ENCODE data around the gene FCRL1.

FCRL1 gene

DNA sequence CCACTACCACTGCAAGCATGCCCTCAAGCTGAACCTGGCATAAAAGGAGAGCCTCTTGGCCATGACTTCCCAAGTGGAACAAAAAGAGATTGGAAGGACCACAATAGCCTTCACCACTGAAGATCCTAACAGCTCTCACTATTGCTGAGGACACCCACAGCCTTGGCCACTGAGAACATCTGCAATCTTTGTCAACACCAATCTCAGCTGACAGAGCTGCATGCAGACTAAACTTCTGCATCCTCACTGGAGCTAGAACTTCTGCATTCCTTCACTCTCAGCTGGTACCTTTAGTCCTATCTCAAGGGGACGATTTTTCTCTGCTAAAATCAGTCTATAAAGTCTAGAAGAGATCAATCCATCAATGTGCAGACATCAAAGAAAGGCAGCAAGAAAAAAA, 34.7 kb downstream of the FCRL1 start:
- H3K9me3 ChIP-seq (ENCODE audit: control insufficient read depth, low read length): peaks cover 10% of the 10 kb centered on the region
- no peak overlapping the region for H3K4me3 ChIP-seq (ENCODE audit: low read length)
- H3K4me1 ChIP-seq (ENCODE audit: control insufficient read depth, insufficient read depth, low read length): no peaks in the 10 kb centered on the region
- no peaks in the 10 kb centered on the region for H3K36me3 ChIP-seq (ENCODE audit: control insufficient read depth, insufficient read depth, low read length, severe bottlenecking)
- H3K27me3 ChIP-seq (replicated peaks; ENCODE audit: control insufficient read depth, insufficient read depth, low read length): no peaks in the 10 kb centered on the region
- H3K9ac ChIP-seq (ENCODE audit: low read length): no peak overlapping the region
- no peak for DNase-seq (ENCODE audit: low read depth)

DNA sequence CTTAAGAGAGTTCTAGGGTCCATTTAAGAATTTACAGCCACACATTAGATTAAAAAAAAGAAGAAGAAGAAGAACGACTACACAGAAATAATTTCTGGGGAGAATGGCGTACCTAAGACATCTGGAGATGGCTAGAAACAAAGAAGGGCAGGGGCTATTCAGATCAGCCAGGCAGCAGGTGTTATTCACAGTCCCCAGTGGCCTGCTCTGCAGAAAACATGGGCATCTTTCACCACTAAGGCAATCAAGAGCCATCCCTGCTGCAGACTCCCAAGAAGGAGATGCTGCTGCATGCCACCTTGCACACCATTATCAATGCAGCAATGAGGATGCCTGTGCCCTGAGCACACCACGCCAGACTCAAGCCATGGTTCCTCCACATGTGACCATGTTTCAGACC, 35.1 kb downstream of the FCRL1 start:
- no peaks in the 10 kb centered on the region for H3K36me3 ChIP-seq (ENCODE audit: control insufficient read depth, insufficient read depth, low read length, severe bottlenecking)
- no peaks in the 10 kb centered on the region for H3K27me3 ChIP-seq (replicated peaks; ENCODE audit: control insufficient read depth, insufficient read depth, low read length)
- H3K9me3 ChIP-seq (ENCODE audit: control insufficient read depth, low read length): peaks cover 10% of the 10 kb centered on the region
- no peak overlapping the region for H3K9ac ChIP-seq (ENCODE audit: low read length)
- no peaks in the 10 kb centered on the region for H3K4me1 ChIP-seq (ENCODE audit: control insufficient read depth, insufficient read depth, low read length)
- DNase-seq (ENCODE audit: low read depth): no peak
- H3K4me3 ChIP-seq (ENCODE audit: low read length): no peak overlapping the region

DNA sequence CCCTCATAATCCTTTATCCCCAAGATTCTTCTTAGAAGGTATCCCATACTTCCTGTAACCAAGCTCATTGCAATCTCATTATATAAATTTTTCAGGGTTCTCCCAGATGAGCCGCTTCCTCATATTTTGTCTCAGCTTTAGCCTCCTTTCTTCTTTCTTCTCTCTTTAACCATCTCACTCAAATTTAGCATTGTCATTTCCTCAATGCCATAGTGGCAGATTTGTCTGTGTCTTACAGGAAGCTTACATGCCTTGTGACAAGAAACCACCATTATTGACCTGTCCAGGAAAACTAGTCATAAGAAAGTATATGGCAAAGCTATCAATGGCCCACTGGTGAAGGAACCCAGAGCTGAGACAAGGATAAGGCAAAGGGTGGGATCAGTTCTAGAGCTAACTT, 37.0 kb downstream of the FCRL1 start:
- no peaks in the 10 kb centered on the region for H3K36me3 ChIP-seq (ENCODE audit: control insufficient read depth, insufficient read depth, low read length, severe bottlenecking)
- H3K27me3 ChIP-seq (replicated peaks; ENCODE audit: control insufficient read depth, insufficient read depth, low read length): no peaks in the 10 kb centered on the region
- DNase-seq (ENCODE audit: low read depth): no peak
- peaks cover 6% of the 10 kb centered on the region for H3K9me3 ChIP-seq (ENCODE audit: control insufficient read depth, low read length)
- H3K4me3 ChIP-seq (ENCODE audit: low read length): no peak overlapping the region
- no peaks in the 10 kb centered on the region for H3K4me1 ChIP-seq (ENCODE audit: control insufficient read depth, insufficient read depth, low read length)
- no peak overlapping the region for H3K9ac ChIP-seq (ENCODE audit: low read length)

DNA sequence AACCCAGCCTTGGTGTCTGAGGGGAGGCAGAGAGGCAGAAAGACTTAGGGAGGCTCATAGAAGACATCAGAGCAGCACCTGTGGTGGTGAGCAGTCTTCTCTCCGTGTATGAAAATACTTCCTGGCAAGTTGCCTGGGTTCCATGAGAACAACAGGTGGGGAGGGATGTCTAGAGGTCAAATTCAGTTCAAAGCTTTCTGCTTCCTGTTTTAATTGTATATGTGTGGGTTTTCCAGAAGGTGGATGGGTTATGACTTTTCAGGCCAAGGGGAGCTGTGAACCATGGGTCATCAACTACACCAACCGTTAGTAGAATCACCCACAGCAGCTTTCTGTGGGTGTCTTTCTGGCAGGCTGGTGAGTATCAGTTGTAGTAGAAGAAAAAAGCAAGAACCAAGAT, 38.9 kb downstream of the FCRL1 start:
- Histone ChIP-seq H3K27me3 (replicated peaks; ENCODE audit: control insufficient read depth, insufficient read depth, low read length) (no peaks in the 10 kb centered on the region), H3K9me3 (ENCODE audit: control insufficient read depth, low read length) (no peaks in the 10 kb centered on the region), H3K36me3 (ENCODE audit: control insufficient read depth, insufficient read depth, low read length, severe bottlenecking) (no peaks in the 10 kb centered on the region), H3K4me1 (ENCODE audit: control insufficient read depth, insufficient read depth, low read length) (no peaks in the 10 kb centered on the region), H3K9ac (ENCODE audit: low read length) (no peak overlapping the region), H3K4me3 (ENCODE audit: low read length) (no peak overlapping the region)
- DNase-seq (ENCODE audit: low read depth): no peak

DNA sequence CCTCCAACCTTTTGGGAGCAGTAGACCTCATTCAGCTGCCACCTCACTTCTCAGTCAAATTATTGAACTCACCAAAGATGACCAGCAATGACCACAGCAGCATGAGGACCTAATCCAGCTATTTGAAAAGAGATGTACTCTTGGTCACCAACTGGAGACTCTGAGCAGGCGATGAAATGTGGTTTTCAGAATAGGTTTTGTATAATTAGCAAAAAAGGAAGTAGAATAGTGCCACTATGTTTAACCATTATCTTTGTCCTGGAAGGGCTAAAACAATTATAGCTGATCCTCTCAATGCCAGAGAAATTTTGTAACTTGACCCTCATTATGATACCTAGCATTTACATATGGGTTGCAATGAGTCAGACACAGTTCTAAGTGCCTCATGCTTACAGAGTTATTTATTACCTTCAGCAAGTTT, 42.9 kb downstream of the FCRL1 start, which contains the start of gene FCRL2:
TSS of gene FCRL2 (minus strand) at position 162 of the 421 bp plus-strand sequence. CDS start at position 103, 59 bp downstream.
- Histone ChIP-seq H3K4me1 (ENCODE audit: control insufficient read depth, insufficient read depth, low read length) (no peaks in the 10 kb centered on the region), H3K9ac (ENCODE audit: low read length) (no peak within 1 kb of the TSS), H3K27me3 (replicated peaks; ENCODE audit: control insufficient read depth, insufficient read depth, low read length) (peaks cover 4% of the 10 kb centered on the region), H3K4me3 (ENCODE audit: low read length) (no peak within 1 kb of the TSS), H3K36me3 (ENCODE audit: control insufficient read depth, insufficient read depth, low read length, severe bottlenecking) (no peaks in the 10 kb centered on the region), H3K9me3 (ENCODE audit: control insufficient read depth, low read length) (no peaks in the 10 kb centered on the region)
- DNase-seq (ENCODE audit: low read depth): no peak

DNA sequence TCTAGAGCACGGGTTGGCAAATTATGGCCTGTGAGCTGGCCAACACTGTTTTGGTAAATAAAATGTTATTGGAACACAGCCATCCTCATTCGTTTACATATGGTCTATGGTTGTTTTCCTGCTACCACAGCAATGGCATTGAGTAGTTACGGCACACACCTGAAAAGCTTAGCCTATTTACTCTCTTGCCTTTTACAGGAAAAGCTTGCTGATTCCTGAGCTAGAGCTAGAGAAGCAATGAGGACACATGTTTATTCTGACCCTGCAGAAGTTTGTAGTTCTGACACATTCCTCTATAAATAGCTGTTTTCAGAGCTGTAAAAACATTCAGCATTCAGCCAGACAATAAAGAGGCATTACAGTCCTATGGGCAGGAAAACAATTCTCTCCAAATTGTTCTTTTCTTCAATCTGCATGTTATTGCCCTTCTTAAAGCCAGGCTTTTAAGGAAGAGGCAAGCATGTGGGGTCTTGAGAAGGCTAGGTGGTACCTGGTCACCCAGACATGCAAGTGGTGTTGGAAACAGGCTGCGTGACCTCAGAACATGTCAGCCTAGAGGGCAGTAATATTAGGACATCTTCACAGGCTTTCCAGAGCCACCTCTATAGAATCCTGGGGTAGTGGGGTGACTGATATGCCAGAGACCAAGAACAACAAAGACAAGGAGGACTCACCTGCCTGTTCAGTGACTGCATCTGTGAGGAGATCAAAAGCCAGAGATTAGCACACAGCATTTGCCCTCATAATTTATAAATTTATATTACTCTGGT, 44.6 kb downstream of the FCRL1 start:
- Histone ChIP-seq H3K36me3 (ENCODE audit: control insufficient read depth, insufficient read depth, low read length, severe bottlenecking) (no peaks in the 10 kb centered on the region), H3K27me3 (replicated peaks; ENCODE audit: control insufficient read depth, insufficient read depth, low read length) (peaks cover 4% of the 10 kb centered on the region), H3K4me3 (ENCODE audit: low read length) (no peak overlapping the region), H3K9me3 (ENCODE audit: control insufficient read depth, low read length) (no peaks in the 10 kb centered on the region), H3K4me1 (ENCODE audit: control insufficient read depth, insufficient read depth, low read length) (no peaks in the 10 kb centered on the region), H3K9ac (ENCODE audit: low read length) (no peak overlapping the region)
- no peak for DNase-seq (ENCODE audit: low read depth)

DNA sequence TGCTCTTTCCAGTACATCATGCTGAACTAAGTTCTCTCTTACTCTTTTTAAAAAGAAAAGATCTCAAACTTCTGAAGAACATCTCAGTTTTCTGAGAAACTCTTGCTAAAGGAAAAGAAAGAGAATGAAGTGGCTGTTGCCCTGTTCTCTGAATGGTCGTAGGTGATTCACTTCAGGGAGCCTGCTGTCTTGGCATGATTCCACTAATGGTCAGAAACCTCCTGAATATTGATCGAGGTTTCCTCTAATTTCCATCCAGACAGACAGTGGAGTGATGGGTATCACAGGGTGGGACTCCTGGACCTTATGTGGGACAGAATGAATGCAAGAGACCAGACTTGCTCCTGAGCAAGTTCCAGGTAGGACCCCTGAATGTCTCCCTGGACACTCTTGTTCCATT, 45.5 kb downstream of the FCRL1 start:
- Histone ChIP-seq H3K27me3 (replicated peaks; ENCODE audit: control insufficient read depth, insufficient read depth, low read length) (peaks cover 4% of the 10 kb centered on the region), H3K9me3 (ENCODE audit: control insufficient read depth, low read length) (no peaks in the 10 kb centered on the region), H3K4me1 (ENCODE audit: control insufficient read depth, insufficient read depth, low read length) (no peaks in the 10 kb centered on the region), H3K36me3 (ENCODE audit: control insufficient read depth, insufficient read depth, low read length, severe bottlenecking) (no peaks in the 10 kb centered on the region), H3K9ac (ENCODE audit: low read length) (no peak overlapping the region), H3K4me3 (ENCODE audit: low read length) (no peak overlapping the region)
- no peak for DNase-seq (ENCODE audit: low read depth)

DNA sequence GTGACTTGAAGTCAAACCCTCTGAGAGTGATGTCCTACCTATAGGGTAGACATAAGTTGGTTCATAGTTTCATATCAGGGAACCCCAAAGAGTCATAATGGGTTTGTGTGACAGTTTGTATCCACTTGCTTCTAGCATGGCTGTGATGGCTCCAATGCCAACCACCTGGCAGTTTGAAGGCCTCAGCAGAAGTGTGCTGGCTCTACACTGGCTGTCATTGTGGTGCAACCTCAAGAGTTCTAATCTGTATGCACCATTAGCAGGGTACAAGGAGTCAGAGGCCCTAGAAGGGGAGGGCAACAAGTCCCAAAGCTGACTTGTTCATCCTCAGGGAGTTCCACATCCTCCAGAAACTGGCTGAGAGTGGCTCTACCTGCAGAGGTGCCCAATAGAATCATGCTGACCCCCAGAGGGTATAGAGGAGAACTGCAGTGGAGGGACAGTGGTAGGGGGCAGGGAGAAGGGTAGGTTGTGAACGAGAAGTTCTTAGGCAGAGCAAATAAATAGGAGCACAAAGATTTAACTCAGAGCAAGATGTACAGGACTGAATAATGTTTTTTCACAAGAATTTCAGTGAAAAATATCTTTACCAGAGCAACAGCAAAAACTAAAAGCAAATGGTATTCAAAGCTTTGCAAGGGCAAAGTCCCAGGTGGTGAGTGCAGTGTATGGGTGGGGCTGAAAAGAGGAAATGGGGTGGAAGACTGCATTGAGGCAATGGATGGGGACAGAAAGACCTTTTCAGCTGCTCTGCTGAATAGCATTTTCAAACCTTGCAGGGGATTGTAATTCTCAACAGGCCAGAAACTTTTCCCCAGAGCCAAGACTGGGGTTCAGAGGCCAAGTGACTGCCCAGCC, 46.2 kb downstream of the FCRL1 start:
- no peak overlapping the region for H3K9ac ChIP-seq (ENCODE audit: low read length)
- H3K36me3 ChIP-seq (ENCODE audit: control insufficient read depth, insufficient read depth, low read length, severe bottlenecking): no peaks in the 10 kb centered on the region
- H3K4me3 ChIP-seq (ENCODE audit: low read length): no peak overlapping the region
- no peaks in the 10 kb centered on the region for H3K4me1 ChIP-seq (ENCODE audit: control insufficient read depth, insufficient read depth, low read length)
- peaks cover 4% of the 10 kb centered on the region for H3K27me3 ChIP-seq (replicated peaks; ENCODE audit: control insufficient read depth, insufficient read depth, low read length)
- H3K9me3 ChIP-seq (ENCODE audit: control insufficient read depth, low read length): no peaks in the 10 kb centered on the region
- DNase-seq (ENCODE audit: low read depth): no peak

DNA sequence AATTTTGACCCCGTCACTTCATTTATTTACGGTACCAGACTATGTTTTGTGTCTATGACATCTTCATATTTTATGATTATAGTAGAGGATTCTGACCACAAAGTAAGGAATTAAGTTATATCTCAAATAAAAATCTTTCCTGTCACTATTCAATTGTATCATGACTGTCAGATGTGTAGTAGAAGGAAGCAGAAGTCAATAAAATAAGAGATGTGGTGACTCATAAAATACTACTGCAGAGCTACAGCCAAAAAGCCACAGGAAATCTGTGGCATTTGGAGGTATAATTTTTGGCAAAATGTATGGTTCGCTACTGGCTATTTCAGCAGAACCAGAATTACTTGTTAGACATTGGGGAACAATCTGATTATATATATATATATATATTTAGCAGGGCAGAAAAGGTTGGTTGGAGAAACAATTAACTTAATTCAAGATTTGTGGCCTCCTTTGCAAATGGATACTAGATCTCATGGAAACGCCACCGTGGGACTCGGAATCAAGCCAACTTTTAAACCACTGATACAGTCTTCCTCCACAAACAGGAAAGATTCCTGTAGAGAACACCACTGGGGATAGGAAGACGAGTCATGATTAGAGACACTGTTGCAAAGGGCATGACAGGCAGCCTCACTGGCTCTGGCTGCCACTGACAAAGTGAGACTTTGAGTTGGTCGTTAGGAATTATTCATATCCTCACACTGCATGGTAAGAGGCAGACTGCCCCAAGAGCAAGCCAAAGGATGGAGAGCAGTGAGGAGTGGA, 48.1 kb downstream of the FCRL1 start:
- Histone ChIP-seq H3K4me3 (ENCODE audit: low read length) (no peak overlapping the region), H3K27me3 (replicated peaks; ENCODE audit: control insufficient read depth, insufficient read depth, low read length) (peaks cover 4% of the 10 kb centered on the region), H3K9me3 (ENCODE audit: control insufficient read depth, low read length) (no peaks in the 10 kb centered on the region), H3K9ac (ENCODE audit: low read length) (no peak overlapping the region), H3K4me1 (ENCODE audit: control insufficient read depth, insufficient read depth, low read length) (no peaks in the 10 kb centered on the region), H3K36me3 (ENCODE audit: control insufficient read depth, insufficient read depth, low read length, severe bottlenecking) (no peaks in the 10 kb centered on the region)
- DNase-seq (ENCODE audit: low read depth): no peak

DNA sequence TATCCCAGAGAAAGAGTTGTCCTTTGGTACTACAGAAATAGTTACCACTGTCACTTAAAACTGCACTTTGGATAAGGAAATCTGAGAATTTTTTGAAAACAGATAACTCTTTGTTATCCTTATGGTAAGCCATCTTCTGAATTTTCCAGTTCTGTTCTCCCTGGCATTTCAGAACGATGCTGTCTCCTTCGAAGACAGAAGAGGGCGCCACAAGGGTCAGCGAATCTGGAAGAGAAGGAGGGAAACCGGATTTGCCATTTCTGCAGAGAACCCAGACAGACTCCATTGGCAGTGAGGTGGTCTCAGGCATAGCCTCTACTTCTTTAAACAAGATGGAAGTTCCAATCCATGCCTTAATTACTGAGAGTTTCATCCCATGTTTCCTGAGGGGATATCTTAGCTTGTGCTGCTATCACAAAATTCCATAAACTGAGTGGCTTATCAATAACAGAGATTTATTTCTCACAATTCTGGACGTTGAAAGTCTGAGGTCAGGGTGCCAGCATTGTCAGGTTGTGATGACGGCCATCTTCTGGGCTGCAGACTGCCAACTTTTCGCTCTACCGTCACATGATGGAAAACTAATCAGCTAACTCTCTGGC, 49.4 kb downstream of the FCRL1 start:
- Histone ChIP-seq H3K9ac (ENCODE audit: low read length) (no peak overlapping the region), H3K36me3 (ENCODE audit: control insufficient read depth, insufficient read depth, low read length, severe bottlenecking) (no peaks in the 10 kb centered on the region), H3K4me3 (ENCODE audit: low read length) (no peak overlapping the region)

DNA sequence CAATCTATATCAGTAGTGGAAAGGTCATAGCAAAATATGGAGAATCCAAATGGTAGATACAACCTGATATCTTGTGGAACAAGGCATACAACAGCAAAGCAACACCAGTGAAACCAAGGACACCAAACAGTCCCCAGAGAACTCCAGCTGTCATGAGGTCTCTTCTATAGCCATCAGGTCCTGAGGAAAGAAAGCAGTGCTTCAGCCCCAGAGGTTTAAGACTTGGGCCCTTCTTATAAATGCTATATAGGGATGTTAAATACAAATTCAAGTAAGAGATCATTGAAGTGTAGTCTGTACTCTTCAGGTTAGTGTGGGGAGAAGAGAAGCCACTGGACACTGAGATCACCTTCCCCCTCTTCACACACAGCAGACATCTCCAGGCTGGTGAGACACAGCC, 53.1 kb downstream of the FCRL1 start:
- H3K9ac ChIP-seq (ENCODE audit: low read length): no peak overlapping the region
- H3K4me3 ChIP-seq (ENCODE audit: low read length): no peak overlapping the region
- H3K36me3 ChIP-seq (ENCODE audit: control insufficient read depth, insufficient read depth, low read length, severe bottlenecking): no peaks in the 10 kb centered on the region
- H3K9me3 ChIP-seq (ENCODE audit: control insufficient read depth, low read length): no peaks in the 10 kb centered on the region
- DNase-seq (ENCODE audit: low read depth): no peak
- no peaks in the 10 kb centered on the region for H3K27me3 ChIP-seq (replicated peaks; ENCODE audit: control insufficient read depth, insufficient read depth, low read length)
- H3K4me1 ChIP-seq (ENCODE audit: control insufficient read depth, insufficient read depth, low read length): no peaks in the 10 kb centered on the region

More for the DNA sequence above, 49.4 kb downstream of the FCRL1 start:
- no peaks in the 10 kb centered on the region for H3K9me3 ChIP-seq (ENCODE audit: control insufficient read depth, low read length)
- no peaks in the 10 kb centered on the region for H3K4me1 ChIP-seq (ENCODE audit: control insufficient read depth, insufficient read depth, low read length)
- no peak for DNase-seq (ENCODE audit: low read depth)
- H3K27me3 ChIP-seq (replicated peaks; ENCODE audit: control insufficient read depth, insufficient read depth, low read length): peaks cover 4% of the 10 kb centered on the region

Data from adipocyte (in vitro differentiated cells).